Measurements from ENCODE around the gene PRKAR1A.
"Not testable (repeated sequence)": the region's sequence is repeated elsewhere in the genome, so short reads cannot be mapped to it uniquely, and the experiment has no call there.

- not testable (repeated sequence) for TF ChIP-seq CTCF (IDR thresholded peaks at IDR 0.05); POLR2AphosphoS5 (IDR thresholded peaks at IDR 0.05; ENCODE audit: low read depth, low read length)
These were observed 70.6 kb downstream of the PRKAR1A start for GRCh38 chr17:68582867-68583266.
